ENCODE results near the gene SLC35D3. TPM values are rescaled to one million over a fixed set of nuclear protein-coding genes. Genes with fewer than 3 reads are reported as not detected.

The SLC35D3 gene
- total RNA-seq, 4 donors from 2014 or later: not detected

- no peak for DNase-seq
- H3K36me3 ChIP-seq: no peaks in the 10 kb centered on the region
- peaks cover 15 to 34% (median 30%) of the 10 kb centered on the region in 4 donors for H3K4me1 ChIP-seq
- H3K27me3 ChIP-seq: peaks cover 57% of the 10 kb centered on the region
- intact Hi-C loops (cut with DNase I; ENCODE audit: low total_unique reads) (no loop called here), in situ Hi-C loops (cut with MboI; ENCODE audit: low pct_ligation_motif_present in 1 of 4, low pct_unique_long_range_greater_than_20kb in 1 of 4, low sequenced_read_pairs in 3 of 4) (no loop called here)
- no peak overlapping the region for H3K27ac ChIP-seq
- WGBS, 2 donors (ENCODE audit: low coverage in 1 of 2): 71 to 89% methylated on average over 14 to 37 of the region's 40 CpGs
- H3K4me3 ChIP-seq: no peak overlapping the region
- TF ChIP-seq, protein P1, sequence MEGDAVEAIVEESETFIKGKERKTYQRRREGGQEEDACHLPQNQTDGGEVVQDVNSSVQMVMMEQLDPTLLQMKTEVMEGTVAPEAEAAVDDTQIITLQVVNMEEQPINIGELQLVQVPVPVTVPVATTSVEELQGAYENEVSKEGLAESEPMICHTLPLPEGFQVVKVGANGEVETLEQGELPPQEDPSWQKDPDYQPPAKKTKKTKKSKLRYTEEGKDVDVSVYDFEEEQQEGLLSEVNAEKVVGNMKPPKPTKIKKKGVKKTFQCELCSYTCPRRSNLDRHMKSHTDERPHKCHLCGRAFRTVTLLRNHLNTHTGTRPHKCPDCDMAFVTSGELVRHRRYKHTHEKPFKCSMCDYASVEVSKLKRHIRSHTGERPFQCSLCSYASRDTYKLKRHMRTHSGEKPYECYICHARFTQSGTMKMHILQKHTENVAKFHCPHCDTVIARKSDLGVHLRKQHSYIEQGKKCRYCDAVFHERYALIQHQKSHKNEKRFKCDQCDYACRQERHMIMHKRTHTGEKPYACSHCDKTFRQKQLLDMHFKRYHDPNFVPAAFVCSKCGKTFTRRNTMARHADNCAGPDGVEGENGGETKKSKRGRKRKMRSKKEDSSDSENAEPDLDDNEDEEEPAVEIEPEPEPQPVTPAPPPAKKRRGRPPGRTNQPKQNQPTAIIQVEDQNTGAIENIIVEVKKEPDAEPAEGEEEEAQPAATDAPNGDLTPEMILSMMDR (IDR thresholded peaks at IDR 0.05): no peak
- TF ChIP-seq POLR2A (IDR thresholded peaks at IDR 0.05) (no peak), EP300 (IDR thresholded peaks at IDR 0.05; ENCODE audit: low read depth) (no peak), POLR2AphosphoS5 (IDR thresholded peaks at IDR 0.05) (no peak)
- no peaks in the 10 kb centered on the region for H3K9me3 ChIP-seq
Observed at GRCh38 chr6:136923954-136924673, 2.0 kb downstream of the SLC35D3 start.

GRCh38 chr6:136926383-136926782, 4.3 kb downstream of the SLC35D3 start:
- Histone ChIP-seq H3K27me3 (peaks cover 34% of the 10 kb centered on the region), H3K36me3 (no peaks in the 10 kb centered on the region), H3K4me1 (peaks cover 6 to 21% (median 17%) of the 10 kb centered on the region in 4 donors), H3K27ac (no peak overlapping the region), H3K9me3 (no peaks in the 10 kb centered on the region), H3K4me3 (no peak overlapping the region)
- in situ Hi-C loops (cut with MboI; ENCODE audit: low pct_ligation_motif_present in 1 of 4, low pct_unique_long_range_greater_than_20kb in 1 of 4, low sequenced_read_pairs in 3 of 4): no loop called here
- intact Hi-C loops (cut with DNase I; ENCODE audit: low total_unique reads): no loop called here
- no peak for DNase-seq
- 67 to 100% methylated on average over 2 of the region's 2 CpGs for WGBS, 2 donors (ENCODE audit: low coverage in 1 of 2)
- TF ChIP-seq EP300 (IDR thresholded peaks at IDR 0.05; ENCODE audit: low read depth) (no peak), POLR2A (IDR thresholded peaks at IDR 0.05) (no peak)
- TF ChIP-seq, protein P1 (IDR thresholded peaks at IDR 0.05): no peak

DNA sequence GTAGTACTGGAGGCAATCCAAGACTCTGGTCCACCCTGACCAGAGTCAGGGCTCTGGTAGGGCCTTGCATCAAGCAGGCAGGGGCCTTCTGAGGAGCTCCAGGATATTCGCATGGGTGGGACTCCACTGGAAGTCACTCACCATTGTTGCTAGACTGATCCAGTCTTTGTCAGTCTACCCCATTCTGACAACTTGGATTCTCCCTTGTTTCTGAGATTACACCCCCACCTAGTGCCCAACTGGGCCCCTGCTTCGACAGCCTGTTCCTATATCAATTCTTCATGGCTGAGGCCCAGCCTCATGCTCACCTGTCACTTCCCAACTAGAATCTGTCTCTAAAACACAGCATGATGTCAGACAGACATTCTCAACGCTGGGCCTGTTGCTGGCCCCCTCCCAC, 5.2 kb downstream of the SLC35D3 start:
- Histone ChIP-seq H3K4me1 (peaks cover 6 to 14% (median 10%) of the 10 kb centered on the region in 4 donors), H3K27ac (no peak overlapping the region), H3K9me3 (no peaks in the 10 kb centered on the region), H3K27me3 (peaks cover 25% of the 10 kb centered on the region), H3K4me3 (no peak overlapping the region), H3K36me3 (no peaks in the 10 kb centered on the region)
- DNase-seq: no peak
- no peak for TF ChIP-seq EP300 (IDR thresholded peaks at IDR 0.05; ENCODE audit: low read depth)
- no peak for TF ChIP-seq POLR2A (IDR thresholded peaks at IDR 0.05)
- no peak for TF ChIP-seq POLR2AphosphoS5 (IDR thresholded peaks at IDR 0.05)
- intact Hi-C loops (cut with DNase I; ENCODE audit: low total_unique reads) (no loop called here), in situ Hi-C loops (cut with MboI; ENCODE audit: low pct_ligation_motif_present in 1 of 4, low pct_unique_long_range_greater_than_20kb in 1 of 4, low sequenced_read_pairs in 3 of 4) (no loop called here)
- 80 to 89% methylated on average over 1 to 3 of the region's 3 CpGs for WGBS, 2 donors (ENCODE audit: low coverage in 1 of 2)

- no peaks in the 10 kb centered on the region for H3K4me1 ChIP-seq
- TF ChIP-seq POLR2A (IDR thresholded peaks at IDR 0.05): no peak
- no peak for TF ChIP-seq EP300 (IDR thresholded peaks at IDR 0.05; ENCODE audit: low read depth)
- TF ChIP-seq, protein P1 (IDR thresholded peaks at IDR 0.05): no peak
- TF ChIP-seq POLR2AphosphoS5 (IDR thresholded peaks at IDR 0.05): no peak
- peaks cover 5% of the 10 kb centered on the region for H3K27me3 ChIP-seq
- no peaks in the 10 kb centered on the region for H3K36me3 ChIP-seq
- WGBS, 2 donors (ENCODE audit: low coverage in 1 of 2): 87 to 90% methylated on average over 4 of the region's 4 CpGs
- H3K4me3 ChIP-seq: no peak overlapping the region
- H3K27ac ChIP-seq: no peak overlapping the region
- no peak for DNase-seq
- in situ Hi-C loops (cut with MboI; ENCODE audit: low pct_ligation_motif_present in 1 of 4, low pct_unique_long_range_greater_than_20kb in 1 of 4, low sequenced_read_pairs in 3 of 4): no loop called here
- intact Hi-C loops (cut with DNase I; ENCODE audit: low total_unique reads): no loop called here
- H3K9me3 ChIP-seq: no peaks in the 10 kb centered on the region
Observed at GRCh38 chr6:136930528-136930927, 8.4 kb downstream of the SLC35D3 start.

All from transverse colon (tissue), 4 donors.